Measurements from ENCODE around the gene E2F2. TPM values are rescaled to one million over a fixed set of nuclear protein-coding genes. Genes with fewer than 3 reads are reported as not detected.

The E2F2 gene
- total and polyA plus RNA-seq, 2 of the 4 experiments (the other 2 are of a cell fraction), result 0.36 to 0.51 TPM

DNA sequence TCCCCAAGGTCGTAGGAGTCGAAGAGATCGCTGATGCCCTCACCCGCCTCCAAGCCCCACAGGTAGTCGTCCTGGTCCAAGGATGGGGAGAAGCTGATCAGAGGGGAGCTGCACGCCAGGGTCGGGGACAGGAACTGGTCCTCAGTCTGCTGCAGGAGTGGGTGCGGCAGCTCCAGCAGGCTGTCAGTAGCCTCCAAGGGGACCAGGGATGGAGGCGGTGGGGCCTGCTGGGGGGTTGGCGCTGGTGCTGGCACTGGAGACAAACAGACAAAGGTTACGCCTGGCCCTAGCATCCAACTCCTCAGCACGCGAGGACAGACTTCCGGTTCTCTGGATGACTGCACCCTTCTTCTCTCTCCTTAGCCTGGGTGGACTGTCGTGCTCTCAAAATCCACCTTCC lies 21.1 kb downstream of the E2F2 start:
- DNase-seq (no peak), ATAC-seq (ENCODE audit: low read depth) (no peak)
- no peaks in the 10 kb centered on the region for H3K27me3 ChIP-seq (ENCODE audit: control insufficient read depth, insufficient read depth, low read length)
- H2BK15ac ChIP-seq (ENCODE audit: low read depth, low read length), result no peak overlapping the region
- H3K23ac ChIP-seq (ENCODE audit: low read depth, low read length), result no peak overlapping the region
- H3K36me3 ChIP-seq (ENCODE audit: control insufficient read depth, insufficient read depth, low read length), result peaks cover 2% of the 10 kb centered on the region; the same call in 1 of the 2 replicates
- no peak overlapping the region for H3K4ac ChIP-seq (ENCODE audit: low read depth, low read length)
- BruUV-seq (replicated peaks), result no TSS peak
- no peak overlapping the region for H2BK20ac ChIP-seq (ENCODE audit: low read depth, low read length)
- no peaks in the 10 kb centered on the region for H3K9me1 ChIP-seq (ENCODE audit: insufficient read depth, low read length)
- H2AK5ac ChIP-seq (ENCODE audit: low read depth, low read length), result no peak overlapping the region
- no peak overlapping the region for H3K4me2 ChIP-seq (ENCODE audit: low read depth, low read length)
- H3K14ac ChIP-seq (replicated peaks; ENCODE audit: low read depth, low read length), result no peak overlapping the region
- 80% methylated on average over 8 of the region's 15 CpGs; no CpG with 5 or more reads in 1 of the 2 experiments for WGBS, 2 experiments (ENCODE audit: extremely low coverage in 2 of 2, insufficient read length in 1 of 2)
- H4K91ac ChIP-seq (ENCODE audit: insufficient read depth, low read depth, low read length), result no peak overlapping the region
- no peaks in the 10 kb centered on the region for H3K79me1 ChIP-seq (ENCODE audit: low read depth in 1 of 2, low read length in 2 of 2)
- ChIA-PET POLR2A (ENCODE audit: unreplicated experiment) (no interaction called here), CTCF (no interaction called here)
- dilution Hi-C loops (cut with HindIII; ENCODE audit: low sequenced_read_pairs, unreplicated experiment), result no loop called here
- H2BK120ac ChIP-seq (ENCODE audit: low read depth, low read length), result no peak overlapping the region
- H4K5ac ChIP-seq (ENCODE audit: low read depth, low read length), result no peak overlapping the region
- intact Hi-C loops (cut with micrococcal nuclease), result no loop called here
- no peak overlapping the region for H3K9ac ChIP-seq (ENCODE audit: low read depth, low read length)
- no peak overlapping the region for H4K8ac ChIP-seq (ENCODE audit: low read depth in 2 of 2, low read length in 2 of 2)
- H2AK9ac ChIP-seq (replicated peaks; ENCODE audit: low read depth, low read length, poor library complexity), result peak overlapping the region; percentile 13
- in situ Hi-C loops (cut with MboI; ENCODE audit: low sequenced_read_pairs), result no loop called here
- H2AFZ ChIP-seq (replicated peaks; ENCODE audit: low read length, poor library complexity), result no peak overlapping the region
- H2BK5ac ChIP-seq (ENCODE audit: low read depth, low read length, poor library complexity, severe bottlenecking), result no peak overlapping the region
- no peaks in the 10 kb centered on the region for H3K4me1 ChIP-seq (ENCODE audit: control insufficient read depth, insufficient read depth, low read length)
- no peaks in the 10 kb centered on the region for H3K9me3 ChIP-seq (ENCODE audit: control insufficient read depth, insufficient read depth, low read length)
- no peak overlapping the region for H3K4me3 ChIP-seq (ENCODE audit: insufficient read depth, low read depth, low read length)
- H3K18ac ChIP-seq (ENCODE audit: low read depth, low read length), result no peak overlapping the region
- no peak overlapping the region for H3K56ac ChIP-seq (ENCODE audit: extremely low read depth, insufficient read depth, low read length)
- no peak for TF ChIP-seq MAZ (IDR thresholded peaks at IDR 0.05; ENCODE audit: borderline replicate concordance, low read depth, low read length)
- TF ChIP-seq RCOR1 (IDR thresholded peaks at IDR 0.05; ENCODE audit: insufficient replicate concordance, low read length), result no peak
- no peak for TF ChIP-seq BHLHE40 (IDR thresholded peaks at IDR 0.05; ENCODE audit: low read depth, low read length)
- no peak for TF ChIP-seq SMC3 (IDR thresholded peaks at IDR 0.05; ENCODE audit: low read depth, low read length)
- TF ChIP-seq RFX5 (IDR thresholded peaks at IDR 0.05; ENCODE audit: low read depth, low read length), result no peak
- no peak for TF ChIP-seq MXI1 (IDR thresholded peaks at IDR 0.05; ENCODE audit: borderline replicate concordance, low read depth, low read length)
- TF ChIP-seq, protein P1, sequence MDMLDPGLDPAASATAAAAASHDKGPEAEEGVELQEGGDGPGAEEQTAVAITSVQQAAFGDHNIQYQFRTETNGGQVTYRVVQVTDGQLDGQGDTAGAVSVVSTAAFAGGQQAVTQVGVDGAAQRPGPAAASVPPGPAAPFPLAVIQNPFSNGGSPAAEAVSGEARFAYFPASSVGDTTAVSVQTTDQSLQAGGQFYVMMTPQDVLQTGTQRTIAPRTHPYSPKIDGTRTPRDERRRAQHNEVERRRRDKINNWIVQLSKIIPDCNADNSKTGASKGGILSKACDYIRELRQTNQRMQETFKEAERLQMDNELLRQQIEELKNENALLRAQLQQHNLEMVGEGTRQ (IDR thresholded peaks at IDR 0.05; ENCODE audit: low read depth, low read length), result no peak
- no peak for TF ChIP-seq POLR2A (IDR thresholded peaks at IDR 0.05; ENCODE audit: low read depth, low read length)
- TF ChIP-seq CHD1 (IDR thresholded peaks at IDR 0.05; ENCODE audit: low read depth, low read length), result no peak
- TF ChIP-seq RAD21 (IDR thresholded peaks at IDR 0.05; ENCODE audit: low read length), result no peak
- TF ChIP-seq FOS (IDR thresholded peaks at IDR 0.05; ENCODE audit: low read depth, low read length), result no peak
- TF ChIP-seq CTCF (conservative IDR thresholded peaks at IDR 0.05; ENCODE audit: low read depth, low read length), result no peak
- no peak for TF ChIP-seq MAFK (IDR thresholded peaks at IDR 0.05; ENCODE audit: low read depth, low read length)
- no peak for TF ChIP-seq CEBPB (IDR thresholded peaks at IDR 0.05; ENCODE audit: low read depth, low read length)
- no peak for TF ChIP-seq NFE2L2 (IDR thresholded peaks at IDR 0.05; ENCODE audit: low read depth, low read length)
- TF ChIP-seq ELK1 (IDR thresholded peaks at IDR 0.05; ENCODE audit: borderline replicate concordance, low read depth, low read length), result no peak
- no peaks in the 10 kb centered on the region for H4K20me1 ChIP-seq (ENCODE audit: insufficient read depth, low read length)
- H3K27ac ChIP-seq (ENCODE audit: insufficient read depth, low read length), result no peak overlapping the region

All from IMR-90 (cell line).